22Rv1 (cell line): ENCODE measurements around the gene GALNT1.

ENCODE experiments used
- ZFX ChIP-seq: fragments of 450-650 bp; IDR thresholded peaks from 2 replicates; pipeline ENCODE4 v1.6.1; 2017; ENCODE audit warnings: antibody characterized with exemption, borderline replicate concordance
- TF ChIP-seq, protein P1 (sequence below): fragments of 450-650 bp; IDR thresholded peaks from 2 replicates; pipeline ENCODE4 v1.5.1; 2017; ENCODE audit warnings: mild to moderate bottlenecking

DNA sequence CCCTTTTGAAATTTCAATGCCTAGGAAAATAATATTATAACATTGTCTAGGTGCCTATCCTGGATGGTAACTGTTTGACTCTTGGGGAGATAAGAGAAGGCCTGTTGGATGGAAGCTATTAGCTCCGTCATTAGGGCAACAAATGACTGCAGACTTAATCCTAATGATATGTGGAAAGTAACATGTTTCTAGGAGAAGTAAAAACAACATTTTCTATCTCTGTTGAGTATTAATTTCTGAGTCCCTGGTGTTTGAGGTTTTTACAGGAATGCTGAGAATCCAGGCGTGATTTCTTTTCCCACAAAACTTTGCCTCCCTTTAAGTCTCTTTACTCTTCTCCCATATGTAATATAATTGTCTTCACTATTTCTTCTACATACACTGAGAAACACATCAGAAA is 159.1 kb downstream of the GALNT1 start:
- TF ChIP-seq, protein P1, sequence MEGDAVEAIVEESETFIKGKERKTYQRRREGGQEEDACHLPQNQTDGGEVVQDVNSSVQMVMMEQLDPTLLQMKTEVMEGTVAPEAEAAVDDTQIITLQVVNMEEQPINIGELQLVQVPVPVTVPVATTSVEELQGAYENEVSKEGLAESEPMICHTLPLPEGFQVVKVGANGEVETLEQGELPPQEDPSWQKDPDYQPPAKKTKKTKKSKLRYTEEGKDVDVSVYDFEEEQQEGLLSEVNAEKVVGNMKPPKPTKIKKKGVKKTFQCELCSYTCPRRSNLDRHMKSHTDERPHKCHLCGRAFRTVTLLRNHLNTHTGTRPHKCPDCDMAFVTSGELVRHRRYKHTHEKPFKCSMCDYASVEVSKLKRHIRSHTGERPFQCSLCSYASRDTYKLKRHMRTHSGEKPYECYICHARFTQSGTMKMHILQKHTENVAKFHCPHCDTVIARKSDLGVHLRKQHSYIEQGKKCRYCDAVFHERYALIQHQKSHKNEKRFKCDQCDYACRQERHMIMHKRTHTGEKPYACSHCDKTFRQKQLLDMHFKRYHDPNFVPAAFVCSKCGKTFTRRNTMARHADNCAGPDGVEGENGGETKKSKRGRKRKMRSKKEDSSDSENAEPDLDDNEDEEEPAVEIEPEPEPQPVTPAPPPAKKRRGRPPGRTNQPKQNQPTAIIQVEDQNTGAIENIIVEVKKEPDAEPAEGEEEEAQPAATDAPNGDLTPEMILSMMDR: no peak
- TF ChIP-seq ZFX: no peak
